Gastroesophageal sphincter (tissue), 3 donors: Measurements from ENCODE around the gene PARP8.

Experiments used
- CTCF ChIP-seq, 4 experiments: fragments of 200-600 bp in 2 of 4; fragments of 450-650 bp in 2 of 4; sonication (generic) in 1 of 4; IDR thresholded peaks; one replicate each; pipeline ENCODE4 v1.5.1; 2017 to 2019; ENCODE audit warnings: antibody characterized with exemption in 4 of 4, mild to moderate bottlenecking in 2 of 4, moderate library complexity in 2 of 4
- POLR2A ChIP-seq, 2 donors: fragments of 450-650 bp; IDR thresholded peaks; one replicate each; pipeline ENCODE4 v1.6.1; 2017; ENCODE audit warnings: antibody characterized with exemption in 2 of 2, mild to moderate bottlenecking in 2 of 2, moderate library complexity in 1 of 2

DNA sequence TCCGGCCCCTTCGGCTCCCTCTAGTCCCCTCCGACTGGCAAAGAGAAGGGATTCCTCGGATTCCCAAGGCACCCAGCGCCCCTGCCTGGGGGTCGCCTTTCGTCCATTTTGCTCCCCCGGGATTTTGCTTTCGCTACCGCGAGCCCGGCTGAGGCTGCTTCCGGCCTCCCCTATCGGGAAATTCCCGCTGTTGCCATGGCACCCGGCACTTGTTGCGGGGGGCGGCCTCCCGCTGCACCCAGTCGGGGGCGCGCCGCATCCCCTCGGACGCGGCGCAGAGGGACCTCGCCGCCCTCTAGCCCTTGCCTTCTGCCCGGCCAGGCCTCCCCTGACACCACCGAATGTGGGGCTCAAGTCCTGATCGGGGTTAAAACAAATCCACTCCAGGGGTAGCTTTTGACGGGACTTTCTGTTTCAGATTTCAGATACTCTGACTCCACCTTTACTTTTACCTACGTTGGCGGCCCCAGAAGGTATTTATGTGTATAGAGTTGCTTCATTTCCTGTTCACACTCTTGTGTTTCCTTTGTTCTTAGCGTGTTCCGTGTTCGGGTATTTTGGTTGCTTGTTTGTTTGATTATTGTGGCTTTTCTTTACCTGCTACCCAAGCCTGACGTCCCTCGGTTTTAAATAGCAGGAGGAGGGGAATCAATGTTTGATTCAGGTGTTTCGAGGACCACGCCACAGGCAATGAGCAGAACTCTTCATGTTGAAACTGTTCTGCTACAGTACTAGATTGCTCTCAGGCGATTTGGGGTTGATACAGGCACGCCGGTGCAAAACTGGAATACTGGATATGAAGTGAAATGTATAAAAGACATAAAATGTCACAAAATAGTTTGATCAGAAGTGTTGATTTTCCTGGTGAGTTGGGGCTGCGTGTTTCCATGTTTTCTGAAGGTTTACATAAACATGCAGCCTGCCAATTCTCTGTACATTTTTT, 1.5 kb downstream of the PARP8 start:
- no peak for TF ChIP-seq POLR2A (IDR thresholded peaks at IDR 0.05)
- TF ChIP-seq CTCF (IDR thresholded peaks at IDR 0.05), result no peak
